Ovary (tissue), 9 donors: ENCODE results near the gene MRPL14. TPM values are rescaled to one million over a fixed set of nuclear protein-coding genes. Genes with fewer than 3 reads are reported as not detected.

ENCODE experiments used
- DNase-seq, 5 donors: peaks; one replicate each; pipeline ENCODE4 v3.0.0-alpha.2; 2019 to 2020
- H3K27ac ChIP-seq, 2 donors: fragments of 200-600 bp; one replicate each; pipeline versions ENCODE4 v1.5.1 to v1.8.0; 2019 to 2022
- H3K27me3 ChIP-seq: fragments of 200-600 bp; one replicate; pipeline ENCODE4 v1.8.0; 2022
- H3K36me3 ChIP-seq: fragments of 200-600 bp; sonication (generic); one replicate; pipeline ENCODE4 v1.5.1; 2019
- H3K4me1 ChIP-seq: one replicate; pipeline ENCODE4 v1.8.1; 2013; ENCODE audit warnings: mild to moderate bottlenecking, moderate library complexity; ENCODE audit not compliant: insufficient read depth
- H3K4me3 ChIP-seq: fragments of 200-600 bp; sonication (generic); one replicate; pipeline ENCODE4 v1.5.1; 2017
- H3K9me3 ChIP-seq, 2 donors: fragments of 200-600 bp in 1 of 2; sonication (generic) in 1 of 2; one replicate each; pipeline versions ENCODE4 v1.5.1 to v1.8.1; 2013 to 2019; ENCODE audit warnings: mild to moderate bottlenecking in 1 of 2, moderate library complexity in 1 of 2
- CTCF ChIP-seq, 3 donors: fragments of 450-650 bp in 2 of 3; fragments of 200-600 bp in 1 of 3; IDR thresholded peaks; one replicate each; pipeline versions ENCODE4 v1.5.1 to v1.8.0; 2016 to 2022; ENCODE audit warnings: antibody characterized with exemption in 3 of 3, mild to moderate bottlenecking in 1 of 3
- EP300 ChIP-seq: sonication (generic); formaldehyde crosslinking; IDR thresholded peaks from one replicate; pipeline ENCODE4 v1.6.1; 2017; ENCODE audit warnings: antibody characterized with exemption
- POLR2A ChIP-seq: fragments of 450-650 bp; IDR thresholded peaks from one replicate; pipeline ENCODE4 v1.6.1; 2017; ENCODE audit warnings: antibody characterized with exemption, mild to moderate bottlenecking, moderate library complexity
- WGBS, 3 donors: extraction: QIAGEN DNeasy Blood & Tissue Kit in 1 of 3; methylation state at CpG; one replicate each; pipeline versions ENCODE4 v1.1.5 to v1.1.7; 2013 to 2017; 5-methylcytosine and 5-hydroxymethylcytosine counted together
- intact Hi-C, 4 donors: fragments of 100-400 bp; cut with DNase I; formaldehyde crosslinking; loops; one replicate each; pipeline versions ENCODE4 v1.11.0 to v1.15.1; 2022 to 2023
- polyA plus RNA-seq, 2 donors: library from polyadenylated mRNA; stranded (reverse); fragments of 200-250 nt in 1 of 2; fragments of 350-450 nt in 1 of 2; fragmentation: Illumina TruSeq in 1 of 2; extraction: RNeasy Lipid Tissue Mini Kit (QIAGEN cat#74804) in 1 of 2; gene quantifications; one replicate each; pipeline ENCODE4 v1.2.3, GENCODE V29; 2013 to 2014
- total RNA-seq, 7 donors: library from RNA; depleted of rRNA in 2 of 7; stranded (reverse); fragments of >200 nt in 2 of 7; fragmentation: NEBNext Ultra II Directional in 3 of 7; extraction: Animal tissue kit (Norgen Biotek cat#: 25700) in 3 of 7; gene quantifications; one replicate each; pipeline versions ENCODE4 v1.1.0 to v1.2.4, GENCODE V29; 2016 to 2023
- donor health status: DM: no; HTN: no; CAD: no; lungs with moderate emphysema.
- donor health status: DM: no; HTN: no; CAD: no.
- donor health status: Bipolar disorder and iron deficiency.
- donor health status: DM: yes; HTN: yes; CAD: no.
- donor health status: DM: no; HTN: no; CAD: no.
- donor health status: DM: yes; HTN: yes; CAD: no.

The MRPL14 gene
- total and polyA plus RNA-seq, 9 donors: 20.8 to 35.9 (median 24.6) TPM

- 81 to 87% (median 86%) methylated on average over 4 of the region's 4 CpGs for WGBS, 3 donors
Measured at GRCh38 chr6:44072452-44072958, 54.7 kb downstream of the MRPL14 start.

GRCh38 chr6:44071670-44072451 is 55.4 kb downstream of the MRPL14 start:
- Histone ChIP-seq H3K27me3 (no peaks in the 10 kb centered on the region), H3K36me3 (no peaks in the 10 kb centered on the region), H3K9me3 (no peaks in the 10 kb centered on the region), H3K27ac (no peak overlapping the region), H3K4me3 (no peak overlapping the region), H3K4me1 (peaks cover 11% of the 10 kb centered on the region)
- 69 to 83% (median 72%) methylated on average over 8 of the region's 8 CpGs for WGBS, 3 donors
- DNase-seq: no peak
- intact Hi-C loops: loop anchor here in 1 of 4 donors (10.0 kb wide), 1 partner anchor 467 kb away; no protein-coding TSS in a partner anchor
- TF ChIP-seq EP300 (no peak), POLR2A (no peak), CTCF (IDR thresholded peaks at IDR 0.05) (no peak)

More at GRCh38 chr6:44072452-44072958, 54.7 kb downstream of the MRPL14 start:
- no peak overlapping the region for H3K4me3 ChIP-seq
- no peak for DNase-seq
- H3K27ac ChIP-seq: peak overlapping the region in 1 of 2 donors; percentile 38
- intact Hi-C loops: loop anchor here in 1 of 4 donors (10.0 kb wide), 1 partner anchor 468 kb away; no protein-coding TSS in a partner anchor
- no peaks in the 10 kb centered on the region for H3K27me3 ChIP-seq
- H3K4me1 ChIP-seq: peaks cover 11% of the 10 kb centered on the region
- no peak for TF ChIP-seq POLR2A
- no peak for TF ChIP-seq EP300
- TF ChIP-seq CTCF (IDR thresholded peaks at IDR 0.05): no peak
- no peaks in the 10 kb centered on the region for H3K9me3 ChIP-seq
- no peaks in the 10 kb centered on the region for H3K36me3 ChIP-seq

GRCh38 chr6:44068607-44069296 is 58.5 kb downstream of the MRPL14 start:
- Histone ChIP-seq H3K4me3 (no peak overlapping the region), H3K9me3 (no peaks in the 10 kb centered on the region), H3K4me1 (peaks cover 3% of the 10 kb centered on the region), H3K27ac (no peak overlapping the region), H3K27me3 (no peaks in the 10 kb centered on the region), H3K36me3 (no peaks in the 10 kb centered on the region)
- intact Hi-C loops: no loop called here
- TF ChIP-seq CTCF (IDR thresholded peaks at IDR 0.05): no peak
- TF ChIP-seq POLR2A: no peak
- TF ChIP-seq EP300: no peak
- 79 to 88% (median 85%) methylated on average over 5 of the region's 5 CpGs for WGBS, 3 donors
- no peak for DNase-seq

GRCh38 chr6:44067173-44068139 is 59.8 kb downstream of the MRPL14 start:
- Histone ChIP-seq H3K27ac (no peak overlapping the region), H3K9me3 (no peaks in the 10 kb centered on the region), H3K27me3 (no peaks in the 10 kb centered on the region), H3K36me3 (no peaks in the 10 kb centered on the region), H3K4me3 (no peak overlapping the region), H3K4me1 (peaks cover 4% of the 10 kb centered on the region)
- TF ChIP-seq EP300 (no peak), CTCF (IDR thresholded peaks at IDR 0.05) (no peak)
- intact Hi-C loops: no loop called here
- WGBS, 3 donors: 48 to 61% (median 60%) methylated on average over 7 of the region's 7 CpGs
- no peak for DNase-seq
